Pancreas (tissue), 10 donors: Measurements from ENCODE around the gene SVOP. TPM values are rescaled to one million over a fixed set of nuclear protein-coding genes. Genes with fewer than 3 reads are reported as not detected.

Source experiments
- ATAC-seq, 4 donors: fragments of 200-7000 bp; cut with Tn5 transposase; one replicate each; pipeline versions ENCODE4 v1.8.0 to v1.9.1; 2020; ENCODE audit warnings: mild to moderate bottlenecking in 4 of 4, moderate library complexity in 4 of 4
- DNase-seq, 6 donors: peaks; one replicate each; pipeline ENCODE4 v3.0.0-alpha.2; 2020
- FAIRE-seq: peaks from 2 replicates; lab custom pipeline; 2012; peaks lifted over from hg19 to GRCh38; lab: Jason Lieb, UNC
- H3K27ac ChIP-seq, 4 donors: fragments of 200-600 bp; sonication (generic); 1 replicate in 3 of 4; 2 replicates in 1 of 4; pipeline versions ENCODE4 v1.5.0 to v1.8.0; 2020
- H3K27me3 ChIP-seq, 4 donors: fragments of 200-600 bp; one replicate each; pipeline ENCODE4 v1.8.0; 2021
- H3K36me3 ChIP-seq, 3 donors: fragments of 200-600 bp; sonication (generic) in 1 of 3; one replicate each; pipeline versions ENCODE4 v1.5.0 to v1.8.0; 2020 to 2021
- H3K4me1 ChIP-seq, 3 donors: fragments of 200-600 bp; one replicate each; pipeline ENCODE4 v1.8.0; 2021
- H3K4me3 ChIP-seq, 4 donors: fragments of 200-600 bp; sonication (generic) in 2 of 4; one replicate each; pipeline versions ENCODE4 v1.5.0 to v1.8.0; 2020 to 2021
- H3K9me3 ChIP-seq, 4 donors: fragments of 200-600 bp; one replicate each; pipeline ENCODE4 v1.8.0; 2021
- WGBS, 2 donors: extraction: QIAGEN DNeasy Blood & Tissue Kit; methylation state at CpG; one replicate each; pipeline ENCODE4 v1.1.7; 2013; 5-methylcytosine and 5-hydroxymethylcytosine counted together
- intact Hi-C, 3 donors: fragments of 100-400 bp; cut with DNase I; formaldehyde crosslinking; loops; one replicate each; pipeline versions ENCODE4 v1.11.1 to v1.14.2; 2022
- polyA plus RNA-seq, 2 donors: library from polyadenylated mRNA; stranded (reverse); fragments of 200-250 nt; gene quantifications; one replicate each; pipeline ENCODE4 v1.2.3, GENCODE V29; 2013
- total RNA-seq, 6 donors: library from RNA; stranded (reverse); fragmentation: NEBNext Ultra II Directional in 4 of 6; extraction: Animal tissue kit (Norgen Biotek cat#: 25700) in 4 of 6; gene quantifications; one replicate each; pipeline versions ENCODE4 v1.2.1 to v1.2.4, GENCODE V29; 2021 to 2023
- TF ChIP-seq, protein P1 (sequence below), 4 donors: fragments of 200-600 bp; sonication (generic) in 3 of 4; IDR thresholded peaks; one replicate each; pipeline versions ENCODE4 v1.5.0 to v1.8.0; 2021; ENCODE audit warnings: antibody characterized with exemption in 4 of 4
- donor health status: healthy with polysubstance abuse.
- donor health status: DM: no; HTN: no; CAD: no; lungs with moderate emphysema.
- donor health status: DM: no; HTN: no; CAD: no.
- donor health status: control.
- donor health status: control.
- donor health status: Bipolar disorder and iron deficiency.
- donor health status: DM: yes; HTN: yes; CAD: no.
- donor health status: DM: no; HTN: no; CAD: no.
- donor health status: DM: no; HTN: no; CAD: no.
- donor health status: DM: yes; HTN: yes; CAD: no.

The SVOP gene
- total and polyA plus RNA-seq, 8 donors, result 0.13 to 4.3 (median 0.88) TPM

- no peak for FAIRE-seq
- intact Hi-C loops, result no loop called here
- Histone ChIP-seq H3K27me3 (no peaks in the 10 kb centered on the region), H3K9me3 (no peaks in the 10 kb centered on the region), H3K4me3 (no peak overlapping the region), H3K4me1 (no peaks in the 10 kb centered on the region), H3K27ac (no peak overlapping the region), H3K36me3 (no peaks in the 10 kb centered on the region)
- TF ChIP-seq, protein P1, sequence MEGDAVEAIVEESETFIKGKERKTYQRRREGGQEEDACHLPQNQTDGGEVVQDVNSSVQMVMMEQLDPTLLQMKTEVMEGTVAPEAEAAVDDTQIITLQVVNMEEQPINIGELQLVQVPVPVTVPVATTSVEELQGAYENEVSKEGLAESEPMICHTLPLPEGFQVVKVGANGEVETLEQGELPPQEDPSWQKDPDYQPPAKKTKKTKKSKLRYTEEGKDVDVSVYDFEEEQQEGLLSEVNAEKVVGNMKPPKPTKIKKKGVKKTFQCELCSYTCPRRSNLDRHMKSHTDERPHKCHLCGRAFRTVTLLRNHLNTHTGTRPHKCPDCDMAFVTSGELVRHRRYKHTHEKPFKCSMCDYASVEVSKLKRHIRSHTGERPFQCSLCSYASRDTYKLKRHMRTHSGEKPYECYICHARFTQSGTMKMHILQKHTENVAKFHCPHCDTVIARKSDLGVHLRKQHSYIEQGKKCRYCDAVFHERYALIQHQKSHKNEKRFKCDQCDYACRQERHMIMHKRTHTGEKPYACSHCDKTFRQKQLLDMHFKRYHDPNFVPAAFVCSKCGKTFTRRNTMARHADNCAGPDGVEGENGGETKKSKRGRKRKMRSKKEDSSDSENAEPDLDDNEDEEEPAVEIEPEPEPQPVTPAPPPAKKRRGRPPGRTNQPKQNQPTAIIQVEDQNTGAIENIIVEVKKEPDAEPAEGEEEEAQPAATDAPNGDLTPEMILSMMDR (IDR thresholded peaks at IDR 0.05), result no peak
- ATAC-seq, result no peak
- DNase-seq, result no peak
- 53 to 60% methylated on average over 4 of the region's 4 CpGs for WGBS, 2 donors
Measured at GRCh38 chr12:108977360-108977759, 43.5 kb downstream of the SVOP start.

- Histone ChIP-seq H3K9me3 (no peaks in the 10 kb centered on the region), H3K4me3 (no peak overlapping the region), H3K27me3 (no peaks in the 10 kb centered on the region), H3K4me1 (no peaks in the 10 kb centered on the region), H3K36me3 (no peaks in the 10 kb centered on the region), H3K27ac (no peak overlapping the region)
- DNase-seq (no peak), FAIRE-seq (no peak), ATAC-seq (no peak)
- intact Hi-C loops, result no loop called here
- 61 to 77% methylated on average over 2 of the region's 2 CpGs for WGBS, 2 donors
- TF ChIP-seq, protein P1 (IDR thresholded peaks at IDR 0.05), result no peak
Measured at GRCh38 chr12:108975024-108975593, 45.8 kb downstream of the SVOP start.

DNA sequence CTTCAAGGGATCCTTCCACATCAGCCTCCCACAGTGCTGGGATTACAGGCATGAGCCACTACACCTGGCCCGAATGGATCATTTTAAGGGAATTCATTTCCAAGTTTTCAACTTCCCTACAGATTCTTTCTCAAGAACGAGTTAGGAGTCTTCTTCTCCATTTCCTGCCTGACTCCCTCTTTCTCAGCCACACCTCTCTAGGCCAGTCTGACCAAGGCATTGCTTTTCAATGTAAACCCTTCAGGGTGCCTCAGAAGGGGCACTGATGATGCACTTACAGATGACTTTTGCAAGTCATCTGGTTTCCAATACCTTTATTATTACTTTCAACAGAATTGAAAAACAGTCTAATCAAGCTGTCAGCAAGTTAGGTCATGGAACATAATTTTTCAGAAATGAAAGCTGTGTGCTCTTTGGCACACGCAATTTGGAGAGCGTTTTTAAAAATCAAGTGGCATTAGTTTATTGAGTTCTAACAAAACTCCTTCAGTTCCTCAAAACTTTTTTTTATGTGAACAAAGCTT lies 47.2 kb downstream of the SVOP start:
- Histone ChIP-seq H3K9me3 (no peaks in the 10 kb centered on the region), H3K4me3 (no peak overlapping the region), H3K4me1 (no peaks in the 10 kb centered on the region), H3K36me3 (no peaks in the 10 kb centered on the region), H3K27ac (no peak overlapping the region), H3K27me3 (no peaks in the 10 kb centered on the region)
- TF ChIP-seq, protein P1 (IDR thresholded peaks at IDR 0.05), result no peak
- FAIRE-seq (no peak), DNase-seq (no peak), ATAC-seq (no peak)
- WGBS, 2 donors, result 56 to 57% methylated on average over 4 of the region's 4 CpGs
- intact Hi-C loops, result no loop called here

- Histone ChIP-seq H3K4me3 (no peak overlapping the region), H3K9me3 (no peaks in the 10 kb centered on the region), H3K27ac (no peak overlapping the region), H3K36me3 (no peaks in the 10 kb centered on the region), H3K27me3 (no peaks in the 10 kb centered on the region), H3K4me1 (no peaks in the 10 kb centered on the region)
- TF ChIP-seq, protein P1 (IDR thresholded peaks at IDR 0.05), result no peak
- intact Hi-C loops, result no loop called here
- FAIRE-seq, result no peak
- 59 to 76% methylated on average over 9 of the region's 9 CpGs for WGBS, 2 donors
- DNase-seq, result no peak
- ATAC-seq, result no peak
Measured at GRCh38 chr12:108972358-108972757, 48.5 kb downstream of the SVOP start.

- H3K4me1 ChIP-seq, result no peaks in the 10 kb centered on the region
- ATAC-seq (no peak), FAIRE-seq (no peak), DNase-seq (no peak)
- 62 to 77% methylated on average over 2 of the region's 2 CpGs for WGBS, 2 donors
- H3K36me3 ChIP-seq, result no peaks in the 10 kb centered on the region
- no peak overlapping the region for H3K27ac ChIP-seq
- no peaks in the 10 kb centered on the region for H3K27me3 ChIP-seq
- H3K9me3 ChIP-seq, result no peaks in the 10 kb centered on the region
- no peak overlapping the region for H3K4me3 ChIP-seq
- TF ChIP-seq, protein P1 (IDR thresholded peaks at IDR 0.05), result no peak
- intact Hi-C loops, result no loop called here
Measured at GRCh38 chr12:108969622-108970021, 51.2 kb downstream of the SVOP start.
